ENCODE results near the gene PCDH9. TPM values are rescaled to one million over a fixed set of nuclear protein-coding genes. Genes with fewer than 3 reads are reported as not detected.

The PCDH9 gene
- total and polyA plus RNA-seq, 2 of the 13 experiments (the other 11 are each of a cell fraction or from before 2014, with no cell fraction given) = 0.09 TPM; not detected in 1

DNA sequence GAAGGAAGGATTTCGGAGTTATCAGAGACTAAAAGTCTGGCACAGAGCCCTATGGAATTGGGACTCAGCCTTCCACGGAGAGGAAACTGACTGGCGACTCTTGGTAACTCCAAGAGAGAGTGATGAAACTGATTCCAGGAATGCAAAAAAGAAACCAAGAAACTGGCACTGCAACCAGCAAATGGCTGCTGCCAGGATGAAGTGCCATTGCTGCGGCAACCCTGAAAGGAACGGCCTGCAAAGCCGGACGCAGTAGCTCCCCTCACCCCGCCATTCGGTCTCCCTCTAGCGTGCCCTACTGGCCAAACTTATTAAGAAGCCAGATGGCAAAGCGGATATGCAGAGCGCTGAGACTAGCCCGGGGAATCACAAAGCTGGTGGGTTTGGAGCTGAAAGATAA lies 236.0 kb downstream of the PCDH9 start (continued):
- TF ChIP-seq TRAFD1 (CRISPR knock-in tag; IDR thresholded peaks at IDR 0.05; ENCODE audit: borderline replicate concordance) = no peak
- peak; percentile 46 for TF ChIP-seq YY1 (IDR thresholded peaks at IDR 0.05; ENCODE audit: insufficient read depth, insufficient replicate concordance, low read depth, low read length)
- 0 out of 2 replicates have a peak, but pooled peaks have one; percentile 37 for TF ChIP-seq KDM2A (CRISPR knock-in tag; IDR thresholded peaks at IDR 0.05; ENCODE audit: borderline replicate concordance, low read depth)
- 0 out of 2 replicates have a peak, but pooled peaks have one; percentile 21 for TF ChIP-seq MIXL1 (CRISPR knock-in tag; IDR thresholded peaks at IDR 0.05)
- no peak for TF ChIP-seq GABPA (IDR thresholded peaks at IDR 0.05; ENCODE audit: low read depth, low read length)
- TF ChIP-seq GABPA (CRISPR knock-in tag; IDR thresholded peaks at IDR 0.05; ENCODE audit: low read depth) = peak; percentile 15; the same call in 1 of the 2 replicates
- peak; percentile 30; the same call in 1 of the 2 replicates for TF ChIP-seq GABPB1 (CRISPR knock-in tag; IDR thresholded peaks at IDR 0.05)

DNA sequence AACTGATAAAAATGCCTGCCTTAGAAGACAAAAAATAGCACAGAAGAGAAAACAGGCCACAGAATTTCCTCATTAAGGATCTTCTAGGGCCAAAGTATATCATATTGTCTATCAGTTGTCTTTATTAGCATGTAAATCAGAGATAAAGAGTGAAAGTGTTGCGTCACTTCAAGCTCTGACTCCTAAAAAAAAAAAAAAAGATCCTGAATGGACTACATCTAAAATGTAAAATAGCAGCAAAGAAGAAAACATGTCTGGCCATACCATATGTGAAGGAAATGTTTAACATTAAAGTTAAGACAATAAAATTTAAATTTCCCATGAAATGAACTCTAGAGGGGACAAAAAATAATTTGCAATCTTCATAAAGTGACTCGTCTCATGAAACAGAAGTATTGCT lies 237.4 kb downstream of the PCDH9 start:
- 2% methylated on average over 2 of the region's 2 CpGs for WGBS (ENCODE audit: low lambda C conversion rate)
- POLR2A ChIA-PET = no interaction called here
- no TSS peak for BruUV-seq (replicated peaks)
- in situ Hi-C loops (cut with HindIII; ENCODE audit: extremely low pct_ligation_motif_present, low pct_unique_long_range_greater_than_20kb) = no loop called here
- no peak for DNase-seq (ENCODE audit: low spot score)
- H3K27me3 ChIP-seq (ENCODE audit: control insufficient read depth in 1 of 2, insufficient read depth in 2 of 2, low read length in 2 of 2) = no peaks in the 10 kb centered on the region
- H3K9me3 ChIP-seq (ENCODE audit: low read length) = no peaks in the 10 kb centered on the region
- CTCF ChIA-PET (ENCODE audit: low intra/inter-chr PET ratio, low total read pairs) = no interaction called here
- ATAC-seq = no peak
- no peak overlapping the region for H3K9ac ChIP-seq (ENCODE audit: insufficient read depth, low read depth, low read length)
- no peaks in the 10 kb centered on the region for H3K79me2 ChIP-seq (ENCODE audit: insufficient read depth, low read length)
- no peak overlapping the region for H3K27ac ChIP-seq (ENCODE audit: extremely low read length, insufficient read depth, low read length)
- H3K4me2 ChIP-seq (ENCODE audit: low read depth, low read length) = no peak overlapping the region
- H2AFZ ChIP-seq (ENCODE audit: low read length) = no peak overlapping the region
- no peak overlapping the region for H3K4me3 ChIP-seq (replicated peaks in 1 of 3; ENCODE audit: insufficient read depth in 1 of 3, low read depth in 2 of 3, low read length in 3 of 3)
- intact Hi-C loops (cut with micrococcal nuclease; ENCODE audit: unreplicated experiment) = no loop called here
- H3K4me1 ChIP-seq (ENCODE audit: insufficient read depth, low read length) = peaks cover 12% of the 10 kb centered on the region; the same call in 1 of the 2 replicates
- FAIRE-seq = no peak
- H3K36me3 ChIP-seq (replicated peaks in 1 of 2; ENCODE audit: control insufficient read depth in 1 of 2, insufficient read depth in 2 of 2, low read length in 2 of 2) = no peaks in the 10 kb centered on the region
- no peaks in the 10 kb centered on the region for H4K20me1 ChIP-seq (ENCODE audit: insufficient read depth, low read length)
- TF ChIP-seq FOXO1 (CRISPR knock-in tag; IDR thresholded peaks at IDR 0.05) = no peak
- no peak for TF ChIP-seq ZNF616 (CRISPR knock-in tag; IDR thresholded peaks at IDR 0.05; ENCODE audit: low read depth)
- TF ChIP-seq SRY (CRISPR knock-in tag; IDR thresholded peaks at IDR 0.05) = no peak
- no peak for TF ChIP-seq ZEB1 (IDR thresholded peaks at IDR 0.05; ENCODE audit: insufficient replicate concordance, low read depth)
- no peak for TF ChIP-seq SIN3A (IDR thresholded peaks at IDR 0.05; ENCODE audit: borderline replicate concordance, low read depth, low read length)
- no peak for TF ChIP-seq ZSCAN22 (CRISPR knock-in tag; IDR thresholded peaks at IDR 0.05)
- no peak for TF ChIP-seq ZNF333 (CRISPR knock-in tag; IDR thresholded peaks at IDR 0.05; ENCODE audit: borderline replicate concordance)
- TF ChIP-seq RBAK (CRISPR knock-in tag; IDR thresholded peaks at IDR 0.05) = no peak
- TF ChIP-seq, protein P1, sequence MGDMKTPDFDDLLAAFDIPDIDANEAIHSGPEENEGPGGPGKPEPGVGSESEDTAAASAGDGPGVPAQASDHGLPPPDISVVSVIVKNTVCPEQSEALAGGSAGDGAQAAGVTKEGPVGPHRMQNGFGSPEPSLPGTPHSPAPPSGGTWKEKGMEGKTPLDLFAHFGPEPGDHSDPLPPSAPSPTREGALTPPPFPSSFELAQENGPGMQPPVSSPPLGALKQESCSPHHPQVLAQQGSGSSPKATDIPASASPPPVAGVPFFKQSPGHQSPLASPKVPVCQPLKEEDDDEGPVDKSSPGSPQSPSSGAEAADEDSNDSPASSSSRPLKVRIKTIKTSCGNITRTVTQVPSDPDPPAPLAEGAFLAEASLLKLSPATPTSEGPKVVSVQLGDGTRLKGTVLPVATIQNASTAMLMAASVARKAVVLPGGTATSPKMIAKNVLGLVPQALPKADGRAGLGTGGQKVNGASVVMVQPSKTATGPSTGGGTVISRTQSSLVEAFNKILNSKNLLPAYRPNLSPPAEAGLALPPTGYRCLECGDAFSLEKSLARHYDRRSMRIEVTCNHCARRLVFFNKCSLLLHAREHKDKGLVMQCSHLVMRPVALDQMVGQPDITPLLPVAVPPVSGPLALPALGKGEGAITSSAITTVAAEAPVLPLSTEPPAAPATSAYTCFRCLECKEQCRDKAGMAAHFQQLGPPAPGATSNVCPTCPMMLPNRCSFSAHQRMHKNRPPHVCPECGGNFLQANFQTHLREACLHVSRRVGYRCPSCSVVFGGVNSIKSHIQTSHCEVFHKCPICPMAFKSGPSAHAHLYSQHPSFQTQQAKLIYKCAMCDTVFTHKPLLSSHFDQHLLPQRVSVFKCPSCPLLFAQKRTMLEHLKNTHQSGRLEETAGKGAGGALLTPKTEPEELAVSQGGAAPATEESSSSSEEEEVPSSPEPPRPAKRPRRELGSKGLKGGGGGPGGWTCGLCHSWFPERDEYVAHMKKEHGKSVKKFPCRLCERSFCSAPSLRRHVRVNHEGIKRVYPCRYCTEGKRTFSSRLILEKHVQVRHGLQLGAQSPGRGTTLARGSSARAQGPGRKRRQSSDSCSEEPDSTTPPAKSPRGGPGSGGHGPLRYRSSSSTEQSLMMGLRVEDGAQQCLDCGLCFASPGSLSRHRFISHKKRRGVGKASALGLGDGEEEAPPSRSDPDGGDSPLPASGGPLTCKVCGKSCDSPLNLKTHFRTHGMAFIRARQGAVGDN (CRISPR knock-in tag; IDR thresholded peaks at IDR 0.05) = no peak
- no peak for TF ChIP-seq ZNF567 (CRISPR knock-in tag; IDR thresholded peaks at IDR 0.05; ENCODE audit: borderline replicate concordance)
- no peak for TF ChIP-seq ZNF264 (CRISPR knock-in tag; IDR thresholded peaks at IDR 0.05)
- TF ChIP-seq SAFB2 (CRISPR knock-in tag; IDR thresholded peaks at IDR 0.05; ENCODE audit: borderline replicate concordance, low read depth) = no peak
- TF ChIP-seq ELF4 (CRISPR knock-in tag; IDR thresholded peaks at IDR 0.05; ENCODE audit: borderline replicate concordance) = no peak
